AG09319 (cell line): Measurements from ENCODE around the gene DYNLL2.

Source experiments
- DNase-seq: peaks from one replicate; pipeline ENCODE4 v3.0.0-alpha.2; 2010; ENCODE audit warnings: low read depth; ENCODE audit errors: extremely low read depth
- TF ChIP-seq, protein P1 (sequence below): IDR thresholded peaks from 2 replicates; pipeline ENCODE4 v1.5.1; 2011; ENCODE audit warnings: low read depth, mild to moderate bottlenecking, inconsistent platforms, low read length, moderate library complexity

Gene DYNLL2

DNA sequence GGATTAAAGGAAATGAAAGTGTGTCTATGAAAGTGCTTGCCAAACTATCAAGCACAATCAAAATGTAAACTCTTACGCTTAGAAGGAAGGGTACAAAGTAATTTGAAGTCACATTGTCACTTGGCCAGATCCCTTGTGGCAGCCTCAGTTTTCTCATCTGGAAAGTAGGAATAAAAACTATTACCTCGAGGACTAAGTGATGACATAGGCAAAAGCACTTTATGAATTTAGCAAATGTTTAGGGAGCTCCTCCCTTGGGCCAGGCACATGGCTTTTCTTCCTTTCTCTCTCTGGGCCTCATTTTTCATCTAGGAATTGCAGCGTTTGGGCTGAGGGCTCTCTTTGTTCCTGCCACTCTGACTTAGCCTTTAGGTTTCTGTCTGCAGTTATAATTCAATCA is 28.5 kb downstream of the DYNLL2 start:
- TF ChIP-seq, protein P1, sequence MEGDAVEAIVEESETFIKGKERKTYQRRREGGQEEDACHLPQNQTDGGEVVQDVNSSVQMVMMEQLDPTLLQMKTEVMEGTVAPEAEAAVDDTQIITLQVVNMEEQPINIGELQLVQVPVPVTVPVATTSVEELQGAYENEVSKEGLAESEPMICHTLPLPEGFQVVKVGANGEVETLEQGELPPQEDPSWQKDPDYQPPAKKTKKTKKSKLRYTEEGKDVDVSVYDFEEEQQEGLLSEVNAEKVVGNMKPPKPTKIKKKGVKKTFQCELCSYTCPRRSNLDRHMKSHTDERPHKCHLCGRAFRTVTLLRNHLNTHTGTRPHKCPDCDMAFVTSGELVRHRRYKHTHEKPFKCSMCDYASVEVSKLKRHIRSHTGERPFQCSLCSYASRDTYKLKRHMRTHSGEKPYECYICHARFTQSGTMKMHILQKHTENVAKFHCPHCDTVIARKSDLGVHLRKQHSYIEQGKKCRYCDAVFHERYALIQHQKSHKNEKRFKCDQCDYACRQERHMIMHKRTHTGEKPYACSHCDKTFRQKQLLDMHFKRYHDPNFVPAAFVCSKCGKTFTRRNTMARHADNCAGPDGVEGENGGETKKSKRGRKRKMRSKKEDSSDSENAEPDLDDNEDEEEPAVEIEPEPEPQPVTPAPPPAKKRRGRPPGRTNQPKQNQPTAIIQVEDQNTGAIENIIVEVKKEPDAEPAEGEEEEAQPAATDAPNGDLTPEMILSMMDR, result no peak
- no peak for DNase-seq

DNA sequence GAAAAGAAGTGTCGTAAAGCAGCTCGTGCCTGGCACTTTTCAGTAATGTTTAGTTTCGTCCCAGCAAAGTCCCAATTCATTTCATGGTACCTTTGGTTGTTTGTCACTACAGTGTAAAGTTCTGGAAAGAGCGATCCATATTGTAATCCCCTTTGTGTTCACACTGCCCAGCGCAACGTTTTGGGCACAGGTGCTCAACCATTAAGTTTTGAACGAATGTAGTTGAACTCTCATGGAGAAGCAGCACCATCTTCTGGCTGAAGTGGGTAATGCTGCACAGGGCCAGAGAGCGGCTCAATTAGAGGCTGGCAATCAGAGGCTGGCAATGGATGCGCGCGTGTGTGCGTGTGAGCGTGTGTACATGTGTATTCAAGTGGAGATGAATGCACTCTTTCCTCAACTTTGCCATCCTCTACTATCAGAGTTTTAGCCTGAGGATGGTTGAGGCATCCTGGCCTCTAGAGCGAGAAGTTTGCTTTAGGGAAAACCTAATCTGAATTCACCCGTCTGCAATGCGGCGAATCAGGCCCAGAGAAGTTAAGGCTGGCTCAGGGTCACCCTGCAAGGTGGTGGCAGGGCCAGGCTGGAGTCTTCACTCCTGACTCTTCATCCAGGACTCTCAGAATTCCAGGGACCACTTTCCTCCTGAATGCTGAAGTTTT is 29.9 kb downstream of the DYNLL2 start:
- peak; percentile 18 for DNase-seq
- TF ChIP-seq, protein P1, result peak; percentile 99

DNA sequence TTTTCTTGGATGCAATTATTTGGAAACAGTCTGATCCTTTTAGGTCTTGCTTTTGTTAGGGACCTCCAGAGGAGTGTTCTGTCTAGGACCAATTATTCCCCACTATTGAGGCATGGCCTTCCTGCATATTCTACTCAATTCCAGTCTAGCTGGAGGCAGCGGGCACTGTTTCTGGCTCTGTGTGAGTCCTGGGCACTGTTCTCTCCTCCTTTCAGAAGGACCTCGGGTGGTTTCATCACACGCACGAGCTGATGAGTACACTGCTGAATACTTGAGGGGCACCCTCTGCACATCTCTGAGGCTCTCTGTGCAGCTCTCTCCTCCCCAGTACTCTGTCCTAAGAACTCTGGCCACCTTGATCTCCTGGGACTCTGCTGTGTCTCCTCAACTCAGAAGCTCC is 30.7 kb downstream of the DYNLL2 start:
- DNase-seq, result no peak
- TF ChIP-seq, protein P1, result no peak

DNA sequence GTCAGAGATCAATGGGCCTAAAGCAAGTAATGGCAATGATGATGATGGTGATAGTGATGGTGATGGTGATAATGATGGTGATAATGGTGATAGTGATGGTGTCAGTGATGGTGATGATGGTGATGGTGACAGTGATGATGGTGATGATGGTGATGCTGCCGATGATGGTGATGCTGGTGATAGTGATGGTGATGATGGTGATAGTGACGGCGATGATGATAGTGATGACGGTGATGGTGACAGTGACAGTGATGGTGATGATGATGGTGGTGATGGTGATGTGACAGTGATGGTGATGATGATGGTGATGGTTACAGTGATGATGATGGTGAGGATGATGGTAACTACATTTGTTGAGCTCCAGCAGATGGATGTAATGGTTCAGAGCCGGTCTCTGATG is 34.2 kb downstream of the DYNLL2 start:
- TF ChIP-seq, protein P1, result no peak
- DNase-seq, result no peak

DNA sequence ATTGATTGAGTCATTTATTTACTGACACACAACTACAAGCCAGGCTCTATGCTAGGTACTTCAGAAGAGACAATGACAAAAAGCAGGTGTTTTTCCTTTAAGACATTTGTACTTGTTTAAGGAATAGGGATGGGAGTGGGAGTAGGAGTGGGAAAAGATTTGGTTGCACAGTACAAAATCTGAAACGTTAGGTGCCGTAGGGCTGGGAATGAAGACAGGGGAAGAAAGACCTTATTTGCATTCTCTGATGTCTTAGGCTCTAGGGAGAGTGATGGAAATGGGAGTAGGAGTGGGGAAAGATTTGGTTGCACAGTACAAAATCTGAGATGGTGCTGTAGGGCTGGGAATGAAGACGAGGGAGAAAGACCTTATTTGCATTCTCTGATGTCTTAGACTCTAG is 36.3 kb downstream of the DYNLL2 start:
- DNase-seq, result no peak
- TF ChIP-seq, protein P1, result no peak

DNA sequence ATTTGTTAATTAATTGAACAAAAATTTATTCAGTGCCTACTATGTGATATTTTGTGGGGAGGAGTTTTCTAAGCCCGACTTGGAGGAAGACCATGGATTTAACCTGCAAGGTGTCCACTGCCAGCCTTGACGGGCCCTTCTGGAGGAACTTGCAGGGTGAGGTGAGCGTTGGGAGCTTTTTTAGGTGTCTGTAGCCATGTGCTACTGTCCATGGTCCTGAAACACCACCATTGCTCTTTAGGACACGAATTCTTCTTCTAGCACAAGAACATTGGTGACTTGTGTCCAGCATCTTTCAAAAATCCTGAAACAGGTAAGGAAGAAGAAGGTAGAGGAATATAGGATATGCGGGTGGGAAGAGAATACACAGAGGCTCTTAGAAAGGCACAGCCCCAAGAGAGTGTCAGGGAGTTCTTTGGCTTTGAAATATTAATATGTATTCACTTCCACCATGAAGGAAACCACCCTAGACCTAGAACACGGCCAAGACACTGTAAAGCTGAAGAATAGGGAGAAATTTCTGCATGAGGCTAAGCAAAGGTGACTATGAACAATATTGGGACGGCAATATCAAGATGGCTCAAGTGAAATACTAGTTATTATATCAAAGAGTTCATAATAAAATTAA is 37.1 kb downstream of the DYNLL2 start:
- DNase-seq, result peak; percentile 4
- TF ChIP-seq, protein P1, result no peak

DNA sequence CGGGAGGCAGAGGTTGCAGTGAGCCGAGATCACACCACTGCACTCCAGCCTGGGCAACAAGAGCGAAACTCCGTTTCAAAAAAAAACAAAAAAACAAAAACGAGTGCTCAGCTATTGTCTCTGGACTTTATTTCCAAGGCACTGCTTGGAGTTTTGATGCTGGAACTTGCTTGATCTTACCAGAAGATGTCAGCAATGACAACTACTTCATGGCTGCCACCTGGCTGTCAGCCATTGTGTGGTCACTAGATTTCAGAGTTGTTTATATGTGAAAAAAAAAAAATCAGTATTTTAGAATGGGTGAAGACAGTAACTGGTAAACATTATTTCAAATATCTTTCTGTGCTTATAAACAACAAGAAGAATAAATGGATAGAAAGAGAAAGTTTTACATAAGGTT is 38.7 kb downstream of the DYNLL2 start:
- no peak for DNase-seq
- TF ChIP-seq, protein P1, result no peak; the same call in 1 of the 2 replicates
